NCI-H2171 (cell line): ENCODE measurements around the gene SETBP1.

Experiments used
- DNase-seq: peaks from one replicate; lab custom pipeline; 2025; lab: John Stamatoyannopoulos, UW

Gene SETBP1

GRCh38 chr18:44938720-44939665 lies 258.3 kb downstream of the SETBP1 start:
- no peak for DNase-seq

- no peak for DNase-seq
Measured at GRCh38 chr18:44941516-44941915, 260.8 kb downstream of the SETBP1 start.

GRCh38 chr18:44942073-44942472 lies 261.4 kb downstream of the SETBP1 start:
- no peak for DNase-seq

- DNase-seq, result no peak
Measured at GRCh38 chr18:44943311-44943881, 262.7 kb downstream of the SETBP1 start.

- DNase-seq, result no peak
Measured at GRCh38 chr18:44944461-44944860, 263.8 kb downstream of the SETBP1 start.

GRCh38 chr18:44945888-44946401 lies 265.3 kb downstream of the SETBP1 start:
- no peak for DNase-seq

GRCh38 chr18:44946529-44947113 lies 265.9 kb downstream of the SETBP1 start:
- DNase-seq, result no peak

- no peak for DNase-seq
Measured at GRCh38 chr18:44949967-44950366, 269.3 kb downstream of the SETBP1 start.

GRCh38 chr18:44950685-44951195 lies 270.1 kb downstream of the SETBP1 start:
- no peak for DNase-seq

GRCh38 chr18:44951748-44952147 lies 271.1 kb downstream of the SETBP1 start:
- DNase-seq, result no peak

GRCh38 chr18:44954257-44954656 lies 273.6 kb downstream of the SETBP1 start:
- no peak for DNase-seq

- DNase-seq, result no peak
Measured at GRCh38 chr18:44955825-44956224, 275.1 kb downstream of the SETBP1 start.

- DNase-seq, result no peak
Measured at GRCh38 chr18:44957025-44957424, 276.3 kb downstream of the SETBP1 start.

GRCh38 chr18:44957461-44957860 lies 276.8 kb downstream of the SETBP1 start:
- DNase-seq, result no peak

- no peak for DNase-seq
Measured at GRCh38 chr18:44958040-44958439, 277.4 kb downstream of the SETBP1 start.

GRCh38 chr18:44958455-44958854 lies 277.8 kb downstream of the SETBP1 start:
- no peak for DNase-seq

GRCh38 chr18:44959013-44959412 lies 278.3 kb downstream of the SETBP1 start:
- no peak for DNase-seq

- DNase-seq, result no peak
Measured at GRCh38 chr18:44960580-44960979, 279.9 kb downstream of the SETBP1 start.

- no peak for DNase-seq
Measured at GRCh38 chr18:44961288-44961995, 280.8 kb downstream of the SETBP1 start.

GRCh38 chr18:44967599-44967998 lies 286.9 kb downstream of the SETBP1 start:
- no peak for DNase-seq

GRCh38 chr18:44968336-44968735 lies 287.6 kb downstream of the SETBP1 start:
- DNase-seq, result no peak

- DNase-seq, result no peak
Measured at GRCh38 chr18:44969214-44969795, 288.6 kb downstream of the SETBP1 start.
